ENCODE measurements around the gene ABHD6.
"Not testable (repeated sequence)": the region's sequence is repeated elsewhere in the genome, so short reads cannot be mapped to it uniquely, and the experiment has no call there.

Gene ABHD6

GRCh38 chr3:58243976-58244585 lies 6.5 kb downstream of the ABHD6 start:
- no peak for DNase-seq

GRCh38 chr3:58246148-58247047 lies 8.8 kb downstream of the ABHD6 start:
- no peak for DNase-seq

- DNase-seq, result peak; percentile 58
These were observed 11.9 kb downstream of the ABHD6 start for GRCh38 chr3:58249358-58250092.

- no peak for DNase-seq
These were observed 12.6 kb downstream of the ABHD6 start for GRCh38 chr3:58250093-58250707.

GRCh38 chr3:58251631-58252035 lies 14.0 kb downstream of the ABHD6 start:
- DNase-seq, result no peak

- DNase-seq, result no peak
These were observed 16.6 kb downstream of the ABHD6 start for GRCh38 chr3:58254144-58254543.

GRCh38 chr3:58256061-58256460 lies 18.5 kb downstream of the ABHD6 start:
- no peak for DNase-seq

- DNase-seq, result no peak
These were observed 18.9 kb downstream of the ABHD6 start for GRCh38 chr3:58256511-58256910.

GRCh38 chr3:58258392-58259055 lies 20.9 kb downstream of the ABHD6 start:
- peak; percentile 66 for DNase-seq

GRCh38 chr3:58260261-58260731 lies 22.7 kb downstream of the ABHD6 start:
- peak; percentile 38 for DNase-seq

GRCh38 chr3:58260733-58261132 lies 23.1 kb downstream of the ABHD6 start:
- DNase-seq, result no peak

- no peak for DNase-seq
These were observed 24.5 kb downstream of the ABHD6 start for GRCh38 chr3:58261954-58262666.

GRCh38 chr3:58266577-58266976 lies 29.0 kb downstream of the ABHD6 start:
- DNase-seq, result no peak

GRCh38 chr3:58267543-58267942 lies 30.0 kb downstream of the ABHD6 start:
- DNase-seq, result not testable (repeated sequence)

- DNase-seq, result no peak
These were observed 31.8 kb downstream of the ABHD6 start for GRCh38 chr3:58269356-58269755.

- DNase-seq, result no peak
These were observed 32.9 kb downstream of the ABHD6 start for GRCh38 chr3:58270485-58270884.

- no peak for DNase-seq
These were observed 34.4 kb downstream of the ABHD6 start for GRCh38 chr3:58271901-58272501.

GRCh38 chr3:58272891-58273290 lies 35.3 kb downstream of the ABHD6 start:
- no peak for DNase-seq

- not testable (repeated sequence) for DNase-seq
These were observed 35.8 kb downstream of the ABHD6 start for GRCh38 chr3:58273362-58273761.

GRCh38 chr3:58274027-58274614 lies 36.5 kb downstream of the ABHD6 start:
- DNase-seq, result no peak

GRCh38 chr3:58281069-58281468 lies 43.5 kb downstream of the ABHD6 start:
- no peak for DNase-seq

All from eye (tissue), 1 donor.